GM12872 (cell line): Measurements from ENCODE around the gene MXD4.

Source experiments
- TF ChIP-seq, protein P1 (sequence below): IDR thresholded peaks from 3 replicates; pipeline ENCODE4 v1.5.1; 2011; ENCODE audit warnings: low read depth, mild to moderate bottlenecking, low read length, moderate library complexity; ENCODE audit not compliant: insufficient read depth

The MXD4 gene

DNA sequence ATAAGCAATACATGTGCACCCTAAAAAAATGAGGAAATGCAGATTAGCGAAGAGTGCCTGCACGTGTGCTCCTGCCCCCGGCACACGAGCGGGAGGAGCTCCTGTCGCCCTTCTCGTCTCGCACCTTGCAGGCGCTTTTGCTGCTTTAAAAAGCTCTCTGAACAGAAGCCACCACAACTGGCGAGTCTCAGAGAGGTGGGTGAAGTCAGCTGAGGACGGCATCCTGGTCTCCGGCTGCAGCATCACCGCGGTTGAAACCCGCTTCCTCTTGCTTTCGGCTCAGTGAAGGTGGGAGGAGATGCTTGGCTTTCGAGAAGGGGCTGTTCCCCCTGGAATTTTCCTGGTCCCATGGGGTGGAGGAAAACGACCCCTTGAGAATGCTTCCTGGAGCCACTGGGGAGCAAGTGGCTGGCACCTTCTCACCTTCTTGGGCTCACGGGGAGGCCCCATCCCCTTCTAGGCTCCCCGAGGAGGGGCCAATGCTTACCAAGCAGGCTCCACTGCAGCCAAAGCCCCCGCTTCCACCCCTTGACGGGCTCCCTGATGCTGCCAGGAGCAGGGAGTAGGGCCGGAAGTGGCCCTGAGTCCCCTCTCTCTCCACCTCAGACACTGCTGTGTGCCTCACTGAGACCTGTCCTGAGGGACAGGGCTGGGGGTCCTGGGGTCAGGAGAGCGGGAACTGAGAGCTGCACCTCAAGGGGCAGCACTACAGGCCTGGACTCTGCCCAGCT, 29.2 kb upstream of the MXD4 start:
- TF ChIP-seq, protein P1, sequence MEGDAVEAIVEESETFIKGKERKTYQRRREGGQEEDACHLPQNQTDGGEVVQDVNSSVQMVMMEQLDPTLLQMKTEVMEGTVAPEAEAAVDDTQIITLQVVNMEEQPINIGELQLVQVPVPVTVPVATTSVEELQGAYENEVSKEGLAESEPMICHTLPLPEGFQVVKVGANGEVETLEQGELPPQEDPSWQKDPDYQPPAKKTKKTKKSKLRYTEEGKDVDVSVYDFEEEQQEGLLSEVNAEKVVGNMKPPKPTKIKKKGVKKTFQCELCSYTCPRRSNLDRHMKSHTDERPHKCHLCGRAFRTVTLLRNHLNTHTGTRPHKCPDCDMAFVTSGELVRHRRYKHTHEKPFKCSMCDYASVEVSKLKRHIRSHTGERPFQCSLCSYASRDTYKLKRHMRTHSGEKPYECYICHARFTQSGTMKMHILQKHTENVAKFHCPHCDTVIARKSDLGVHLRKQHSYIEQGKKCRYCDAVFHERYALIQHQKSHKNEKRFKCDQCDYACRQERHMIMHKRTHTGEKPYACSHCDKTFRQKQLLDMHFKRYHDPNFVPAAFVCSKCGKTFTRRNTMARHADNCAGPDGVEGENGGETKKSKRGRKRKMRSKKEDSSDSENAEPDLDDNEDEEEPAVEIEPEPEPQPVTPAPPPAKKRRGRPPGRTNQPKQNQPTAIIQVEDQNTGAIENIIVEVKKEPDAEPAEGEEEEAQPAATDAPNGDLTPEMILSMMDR: no peak

- TF ChIP-seq, protein P1: no peak
Measured at GRCh38 chr4:2290488-2290887, 28.6 kb upstream of the MXD4 start.

DNA sequence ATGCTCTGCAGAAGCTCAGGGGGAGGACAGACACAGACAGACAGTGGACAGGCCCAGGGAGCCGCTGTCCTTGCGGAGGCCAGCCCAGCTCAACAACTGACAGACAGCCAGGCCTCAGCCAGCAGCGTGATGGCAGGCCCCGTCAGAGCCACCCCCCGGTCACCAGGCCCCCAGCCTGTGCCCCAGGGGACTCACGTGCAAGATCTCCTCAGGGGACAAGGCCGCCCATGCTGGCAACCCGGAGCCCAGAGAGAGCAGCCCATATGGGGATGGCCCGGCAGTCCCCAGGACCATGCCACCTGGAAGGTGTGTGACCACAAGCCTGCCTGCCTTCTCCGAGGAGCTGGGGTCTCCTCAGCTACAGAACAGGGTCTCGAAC, 28.0 kb upstream of the MXD4 start:
- TF ChIP-seq, protein P1: no peak

GRCh38 chr4:2289311-2289954, 27.5 kb upstream of the MXD4 start:
- TF ChIP-seq, protein P1: no peak

GRCh38 chr4:2288051-2288541, 26.2 kb upstream of the MXD4 start:
- TF ChIP-seq, protein P1: no peak

DNA sequence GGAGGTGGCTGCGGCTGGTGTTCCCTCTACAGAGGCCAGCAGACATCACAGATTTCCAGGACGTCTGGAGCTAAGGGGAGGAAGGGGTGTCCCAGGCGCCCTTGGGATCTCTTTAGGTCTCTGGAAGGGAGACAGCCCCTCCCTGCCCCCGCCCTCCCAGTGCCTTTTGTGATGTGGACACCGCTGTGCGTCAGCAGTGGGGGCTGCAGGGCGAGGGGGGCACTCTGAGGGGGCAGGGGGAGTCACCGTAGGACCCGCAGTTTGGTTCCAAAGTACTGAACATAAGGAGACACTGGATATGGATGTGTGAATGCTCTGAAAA, 25.6 kb upstream of the MXD4 start:
- TF ChIP-seq, protein P1: no peak

GRCh38 chr4:2286904-2287593, 25.1 kb upstream of the MXD4 start:
- TF ChIP-seq, protein P1: no peak
